GM21717 (cell line): ENCODE data around the gene ALKBH1.

Source experiments
- ATAC-seq: cut with Tn5 transposase; IDR thresholded peaks from one replicate; pipeline ENCODE4 v1.9.1; 2021; ENCODE audit warnings: mild to moderate bottlenecking, moderate library complexity; ENCODE audit not compliant: unreplicated experiment

The ALKBH1 gene

GRCh38 chr14:77625360-77625759 is 82.5 kb downstream of the ALKBH1 start:
- ATAC-seq, result no peak

GRCh38 chr14:77623201-77623600 is 84.6 kb downstream of the ALKBH1 start:
- no peak for ATAC-seq
